KOPT-K1 (cell line): ENCODE data around the gene KIF5A.

Experiments used
- H3K27ac ChIP-seq: fragments of 200-600 bp; sonication (generic); 2 replicates; pipeline ENCODE4 v1.5.1; 2016; ENCODE audit warnings: antibody characterized with exemption, mild to moderate bottlenecking, low read depth, low read length; ENCODE audit not compliant: poor library complexity, severe bottlenecking
- H3K36me3 ChIP-seq: fragments of 200-600 bp; sonication (generic); 2 replicates; pipeline ENCODE4 v1.5.1; 2017; ENCODE audit warnings: antibody characterized with exemption, mild to moderate bottlenecking, low read length, moderate library complexity; ENCODE audit not compliant: insufficient read depth
- H3K9me3 ChIP-seq: fragments of 200-600 bp; sonication (generic); 2 replicates; pipeline ENCODE4 v1.5.1; 2017; ENCODE audit warnings: antibody characterized with exemption, low read length, mild to moderate bottlenecking; ENCODE audit not compliant: insufficient read depth, poor library complexity, severe bottlenecking

KIF5A gene

DNA sequence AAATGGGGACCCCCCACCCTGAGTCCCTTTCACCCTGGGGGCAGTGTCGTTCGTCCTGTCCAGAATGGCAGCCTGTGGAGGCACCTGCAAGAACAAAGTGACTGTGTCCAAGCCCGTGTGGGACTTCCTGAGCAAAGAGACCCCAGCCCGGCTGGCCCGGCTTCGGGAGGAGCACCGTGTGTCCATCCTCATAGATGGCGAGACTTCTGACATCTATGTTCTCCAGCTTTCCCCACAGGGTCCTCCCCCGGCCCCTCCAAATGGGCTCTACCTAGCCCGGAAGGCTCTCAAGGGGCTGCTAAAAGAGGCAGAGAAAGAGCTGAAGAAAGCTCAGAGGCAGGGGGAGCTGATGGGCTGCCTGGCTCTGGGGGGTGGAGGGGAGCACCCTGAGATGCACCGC, 57.0 kb downstream of the KIF5A start:
- peaks cover 24% of the 10 kb centered on the region; the same call in 1 of the 2 replicates for H3K36me3 ChIP-seq
- no peaks in the 10 kb centered on the region for H3K9me3 ChIP-seq
- no peak overlapping the region for H3K27ac ChIP-seq

DNA sequence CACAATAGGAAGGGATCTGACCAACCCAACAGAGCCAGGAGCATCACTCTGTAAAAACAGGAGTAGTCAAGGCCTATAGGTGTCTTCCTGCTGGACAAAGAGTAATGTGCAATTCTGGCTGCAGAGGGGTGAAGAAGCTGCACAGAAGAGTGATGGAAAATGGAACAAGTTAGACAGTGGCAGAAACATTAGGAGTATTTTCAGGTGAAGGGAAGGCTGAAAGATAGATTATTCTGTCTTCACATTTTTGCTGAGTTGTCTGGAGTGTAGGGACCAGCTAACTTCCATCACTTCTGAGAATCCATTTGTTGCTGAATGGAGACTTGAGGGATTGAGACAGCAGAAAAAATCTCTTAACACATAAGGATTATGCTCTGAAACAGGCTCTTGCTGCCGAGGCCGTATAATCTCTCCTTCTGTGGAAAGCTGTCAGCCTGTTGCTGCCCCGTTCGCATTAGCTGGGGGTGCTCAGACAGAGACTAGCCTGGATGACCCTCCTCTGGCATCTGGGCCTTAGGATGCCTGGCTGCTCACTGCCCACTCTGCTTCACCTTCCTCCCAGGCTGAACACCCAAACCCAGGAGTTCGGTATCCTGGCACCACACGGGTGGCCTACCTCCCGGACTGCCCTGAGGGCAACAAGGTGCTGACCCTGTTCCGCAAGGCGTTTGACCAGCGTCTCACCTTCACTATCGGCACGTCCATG, 58.3 kb downstream of the KIF5A start:
- Histone ChIP-seq H3K27ac (no peak overlapping the region), H3K36me3 (peaks cover 16% of the 10 kb centered on the region; the same call in 1 of the 2 replicates), H3K9me3 (no peaks in the 10 kb centered on the region)

DNA sequence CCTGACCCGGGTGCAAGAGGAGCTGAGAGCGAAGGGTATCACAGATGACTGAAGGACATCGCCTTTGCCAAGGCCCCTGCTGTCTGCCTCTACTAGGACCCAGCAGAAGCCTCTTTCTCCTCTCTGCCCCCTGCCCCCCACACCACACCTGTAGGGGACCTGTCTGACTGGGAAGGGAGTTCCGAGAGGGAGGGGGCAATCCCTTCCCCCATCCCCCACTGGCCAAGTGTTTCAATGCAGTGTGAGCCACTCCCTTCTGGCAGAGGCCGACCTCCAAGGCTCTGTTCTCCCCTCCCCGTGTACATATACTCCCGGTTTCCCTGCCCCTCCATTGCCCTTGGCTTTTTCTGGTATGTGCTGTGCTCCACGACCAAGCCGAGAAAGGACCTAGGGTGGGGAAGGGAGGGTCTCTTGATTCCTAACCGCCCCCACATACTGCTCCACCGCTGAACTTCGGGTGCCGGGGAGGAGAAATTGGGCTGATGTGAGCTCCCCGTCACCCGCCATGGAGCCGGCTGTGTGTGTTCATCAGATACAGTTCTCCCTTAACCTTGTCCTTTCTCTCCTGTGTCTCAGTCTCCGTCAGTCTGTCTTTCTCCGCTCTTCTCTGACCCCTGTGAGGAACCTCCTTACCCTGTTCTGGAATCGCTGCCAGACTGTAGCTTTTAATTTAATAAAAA, 59.4 kb downstream of the KIF5A start:
- Histone ChIP-seq H3K36me3 (peaks cover 16% of the 10 kb centered on the region; the same call in 1 of the 2 replicates), H3K9me3 (no peaks in the 10 kb centered on the region), H3K27ac (no peak overlapping the region)

DNA sequence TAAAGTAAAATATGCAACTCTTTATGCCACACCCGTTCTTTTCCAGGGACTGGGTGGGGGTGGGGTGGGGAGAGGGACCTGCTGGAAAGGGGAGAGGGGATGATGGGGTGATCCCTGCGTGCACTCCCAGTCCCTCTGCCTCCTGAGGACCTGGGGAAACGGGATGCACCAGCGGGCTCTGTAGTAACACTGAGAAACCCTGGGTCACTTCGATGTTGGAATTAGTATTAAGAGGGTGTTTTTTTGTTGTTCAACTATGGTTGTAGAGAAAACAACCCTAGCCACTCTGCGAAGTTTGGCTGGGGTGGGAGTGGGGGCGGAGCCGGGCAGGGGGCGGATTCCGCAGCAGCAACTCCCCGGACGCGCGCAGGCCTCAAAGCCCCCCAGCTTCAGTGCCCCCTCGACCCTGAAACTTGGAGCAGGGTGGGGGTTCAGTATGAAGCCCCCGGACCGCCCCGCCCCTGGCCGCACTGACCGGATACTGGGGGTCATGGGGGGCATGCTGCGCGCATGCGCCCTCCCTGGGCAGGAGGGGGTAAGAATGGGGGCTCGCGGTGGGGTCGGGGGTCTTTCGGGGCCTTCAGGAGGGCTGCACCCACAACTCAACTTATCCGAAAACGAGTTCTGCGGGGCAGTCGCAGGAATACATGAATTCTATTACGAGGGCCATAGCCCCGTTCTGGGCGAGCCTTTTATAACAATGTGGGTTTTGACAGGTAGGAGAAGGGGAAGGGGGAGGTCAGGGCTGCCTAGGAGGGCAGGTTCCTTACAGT, 60.1 kb downstream of the KIF5A start:
- H3K9me3 ChIP-seq = no peaks in the 10 kb centered on the region
- H3K27ac ChIP-seq = no peak overlapping the region
- peaks cover 16% of the 10 kb centered on the region; the same call in 1 of the 2 replicates for H3K36me3 ChIP-seq

DNA sequence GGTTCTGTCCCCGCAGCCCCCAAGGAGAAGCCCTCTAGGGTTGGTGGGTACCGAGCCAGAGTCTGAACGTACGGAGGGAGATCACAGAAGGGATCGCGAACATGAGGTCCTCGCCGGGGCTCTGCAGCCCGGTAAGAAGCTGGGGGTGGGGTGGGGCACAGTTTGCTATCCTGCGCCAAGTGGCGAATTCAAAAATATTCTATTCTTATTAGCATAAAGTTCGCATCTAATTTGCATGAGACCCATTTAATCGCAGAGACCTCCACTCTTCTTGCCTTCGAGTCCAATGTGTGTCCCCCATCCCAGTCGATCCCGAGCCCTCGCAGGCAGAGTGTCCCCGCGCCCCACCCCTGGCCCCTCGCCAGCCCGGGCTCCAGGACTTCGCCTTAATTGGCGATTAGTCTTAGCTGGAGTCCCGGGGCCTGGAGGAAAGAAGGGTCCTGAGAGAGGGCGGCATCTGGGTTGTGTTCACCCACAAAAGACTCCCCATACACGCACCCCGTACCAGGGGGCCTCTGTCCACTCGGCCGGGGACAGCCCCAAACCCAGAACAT, 60.8 kb downstream of the KIF5A start:
- H3K27ac ChIP-seq = no peak overlapping the region

DNA sequence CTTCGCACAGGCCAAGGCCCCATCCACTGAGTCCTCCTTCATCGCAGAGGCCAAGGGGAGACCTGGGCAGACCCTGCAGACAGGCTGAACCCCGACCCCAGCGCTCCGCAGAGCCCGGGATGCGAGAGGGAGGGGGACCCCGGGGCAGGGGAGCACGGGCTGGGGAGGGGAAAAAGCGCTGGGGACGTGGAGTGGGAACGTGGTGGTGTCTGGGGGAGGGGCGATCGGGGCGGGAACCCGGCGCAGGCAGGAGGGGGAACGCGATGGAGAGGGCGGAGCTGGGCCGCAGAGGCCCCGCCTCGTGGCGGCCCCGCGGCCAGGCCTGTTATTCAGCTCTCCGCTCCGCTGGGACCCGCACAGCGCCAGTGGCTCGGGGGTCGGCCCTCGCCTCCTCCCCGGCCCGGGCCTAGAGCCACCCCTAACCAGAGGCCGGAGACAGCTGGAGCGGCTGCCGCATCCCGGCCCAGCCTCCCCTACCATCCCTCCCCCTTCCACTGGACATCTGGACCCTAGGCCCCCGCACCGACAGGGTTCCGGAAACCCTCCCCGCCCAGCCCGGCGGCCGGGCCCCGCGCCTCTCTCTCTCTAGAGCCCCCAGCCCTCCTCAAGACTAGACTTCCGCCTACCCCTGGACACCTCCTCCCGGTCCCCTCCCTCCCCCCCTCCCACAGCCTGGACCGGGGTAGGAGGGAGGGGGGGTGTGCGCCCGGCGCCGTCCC, 61.4 kb downstream of the KIF5A start, which contains the start of gene ARHGEF25:
TSS of gene ARHGEF25 (plus strand) at position 328 of the 719 bp plus-strand sequence. CDS start 460 bp downstream, outside the sequence.
- no peak within 1 kb of the TSS for H3K27ac ChIP-seq
- no peaks in the 10 kb centered on the region for H3K9me3 ChIP-seq
- H3K36me3 ChIP-seq = peaks cover 16% of the 10 kb centered on the region; the same call in 1 of the 2 replicates

More for the DNA sequence above, 60.8 kb downstream of the KIF5A start:
- H3K9me3 ChIP-seq = no peaks in the 10 kb centered on the region
- peaks cover 16% of the 10 kb centered on the region; the same call in 1 of the 2 replicates for H3K36me3 ChIP-seq

DNA sequence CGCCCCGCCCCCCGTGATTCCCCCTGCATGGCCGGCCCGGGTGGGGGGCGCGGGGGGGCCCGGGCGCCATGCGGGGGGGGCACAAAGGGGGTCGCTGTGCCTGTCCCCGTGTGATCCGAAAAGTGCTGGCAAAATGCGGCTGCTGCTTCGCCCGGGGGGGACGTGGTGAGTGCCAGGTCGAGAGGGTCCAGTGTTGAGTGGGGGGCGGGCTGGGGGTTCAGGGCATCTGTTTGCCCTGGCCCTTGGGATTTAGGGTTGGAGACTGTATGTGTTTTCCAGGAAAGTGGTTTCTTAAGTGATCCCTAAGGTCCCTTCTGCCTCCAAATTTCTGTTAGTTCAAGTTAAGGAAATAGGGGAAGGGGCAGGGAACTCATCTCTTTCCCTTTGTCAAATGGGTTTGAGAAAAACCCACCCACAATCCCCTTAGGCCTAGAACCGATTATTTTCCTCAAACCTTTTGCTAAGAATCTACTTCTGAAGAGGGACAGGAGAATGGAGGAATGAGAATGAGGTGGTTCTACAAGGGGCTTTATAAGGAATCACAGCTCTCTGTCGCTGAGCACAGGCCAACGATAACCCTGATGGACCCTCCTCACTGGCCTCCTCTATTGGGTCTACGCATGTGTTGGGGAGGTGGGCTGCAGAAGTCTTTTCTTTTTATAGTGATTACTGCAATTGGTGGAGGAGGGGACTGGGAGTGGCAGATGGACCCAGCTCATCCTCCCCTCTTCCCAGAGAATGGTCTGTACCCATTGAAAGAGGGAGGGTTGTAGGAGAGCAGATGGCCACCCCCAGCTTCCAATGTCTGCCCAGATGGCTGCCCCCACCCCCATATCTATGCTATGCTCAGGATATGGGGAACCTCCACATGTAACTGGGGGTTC, 62.2 kb downstream of the KIF5A start:
- Histone ChIP-seq H3K27ac (no peak overlapping the region), H3K9me3 (no peaks in the 10 kb centered on the region), H3K36me3 (peaks cover 16% of the 10 kb centered on the region; the same call in 1 of the 2 replicates)

- Histone ChIP-seq H3K9me3 (no peaks in the 10 kb centered on the region), H3K36me3 (peaks cover 16% of the 10 kb centered on the region; the same call in 1 of the 2 replicates), H3K27ac (no peak overlapping the region)
These were observed 63.0 kb downstream of the KIF5A start for GRCh38 chr12:57612711-57613426.

GRCh38 chr12:57613427-57614109, 63.7 kb downstream of the KIF5A start:
- H3K36me3 ChIP-seq = peaks cover 9% of the 10 kb centered on the region; the same call in 1 of the 2 replicates
- no peaks in the 10 kb centered on the region for H3K9me3 ChIP-seq
- H3K27ac ChIP-seq = no peak overlapping the region

DNA sequence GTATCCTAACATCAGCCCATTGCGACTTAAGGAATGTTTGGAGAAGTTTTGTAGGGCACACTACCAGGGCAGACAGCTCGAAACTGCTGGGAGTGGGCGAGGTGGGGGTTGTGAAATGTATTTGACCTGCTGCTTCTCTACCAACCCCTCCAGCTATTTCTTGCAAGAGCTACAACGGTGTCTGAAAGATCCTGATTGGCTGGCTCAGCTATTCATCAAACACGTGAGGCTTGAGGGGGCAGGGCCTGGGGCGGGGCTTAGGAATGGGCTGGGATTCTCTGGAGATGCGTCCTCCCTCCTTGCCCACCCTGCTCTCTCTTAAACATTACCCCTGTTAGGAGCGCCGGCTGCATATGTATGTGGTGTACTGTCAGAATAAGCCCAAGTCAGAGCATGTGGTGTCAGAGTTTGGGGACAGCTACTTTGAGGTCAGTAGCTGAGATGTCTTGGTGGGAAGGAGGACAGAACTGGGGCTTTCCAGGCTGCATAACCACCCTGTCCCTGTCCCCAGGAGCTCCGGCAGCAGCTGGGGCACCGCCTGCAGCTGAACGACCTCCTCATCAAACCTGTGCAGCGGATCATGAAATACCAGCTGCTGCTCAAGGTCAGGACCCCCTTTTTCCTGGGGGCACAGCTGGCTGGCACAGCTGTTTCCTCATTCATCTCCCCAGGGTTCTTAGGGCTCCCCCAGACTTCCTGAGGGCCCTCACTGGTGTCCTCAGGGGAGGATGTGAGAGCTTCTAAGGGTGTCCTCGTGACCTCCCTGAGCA, 64.5 kb downstream of the KIF5A start:
- Histone ChIP-seq H3K36me3 (peaks cover under 1% of the 10 kb centered on the region; the same call in 1 of the 2 replicates), H3K27ac (no peak overlapping the region), H3K9me3 (no peaks in the 10 kb centered on the region)

DNA sequence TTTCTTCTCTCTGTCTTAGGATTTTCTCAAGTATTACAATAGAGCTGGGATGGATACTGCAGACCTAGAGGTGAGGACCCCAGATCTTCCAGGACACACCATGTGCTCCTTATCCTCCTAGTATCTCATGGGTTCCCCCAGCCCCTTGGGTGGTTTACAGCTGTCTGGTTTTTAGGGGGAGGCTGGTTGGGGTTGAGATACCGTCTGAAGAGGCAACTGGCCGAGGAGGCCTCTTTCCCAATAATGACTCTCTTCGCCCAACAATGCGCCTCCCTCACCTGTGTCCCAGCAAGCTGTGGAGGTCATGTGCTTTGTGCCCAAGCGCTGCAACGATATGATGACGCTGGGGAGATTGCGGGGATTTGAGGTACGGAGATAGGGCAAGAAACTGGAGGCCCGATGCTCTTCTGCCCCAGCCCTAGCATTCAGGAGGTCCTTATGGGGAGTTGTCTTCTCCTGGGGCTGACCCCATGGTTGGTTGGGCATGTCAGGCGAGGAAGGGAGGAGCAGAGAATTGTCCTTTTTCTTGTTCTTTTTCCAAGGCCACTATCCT, 65.2 kb downstream of the KIF5A start:
- no peak overlapping the region for H3K27ac ChIP-seq
- H3K9me3 ChIP-seq = no peaks in the 10 kb centered on the region
- no peaks in the 10 kb centered on the region for H3K36me3 ChIP-seq

- H3K27ac ChIP-seq = no peak overlapping the region
- H3K9me3 ChIP-seq = no peaks in the 10 kb centered on the region
- no peaks in the 10 kb centered on the region for H3K36me3 ChIP-seq
These were observed 65.8 kb downstream of the KIF5A start for GRCh38 chr12:57615637-57616036.
